Ovary (tissue), 3 donors: Measurements from ENCODE around the gene MGA.

ENCODE experiments used
- EP300 ChIP-seq: sonication (generic); formaldehyde crosslinking; IDR thresholded peaks from one replicate; pipeline ENCODE4 v1.6.1; 2017; ENCODE audit warnings: antibody characterized with exemption
- POLR2A ChIP-seq: fragments of 450-650 bp; IDR thresholded peaks from one replicate; pipeline ENCODE4 v1.6.1; 2017; ENCODE audit warnings: antibody characterized with exemption, mild to moderate bottlenecking, moderate library complexity
- TF ChIP-seq, protein P1 (sequence below), 3 donors: fragments of 450-650 bp in 2 of 3; fragments of 200-600 bp in 1 of 3; IDR thresholded peaks; one replicate each; pipeline versions ENCODE4 v1.5.1 to v1.8.0; 2016 to 2022; ENCODE audit warnings: antibody characterized with exemption in 3 of 3, mild to moderate bottlenecking in 1 of 3
- donor health status: DM: no; HTN: no; CAD: no.

DNA sequence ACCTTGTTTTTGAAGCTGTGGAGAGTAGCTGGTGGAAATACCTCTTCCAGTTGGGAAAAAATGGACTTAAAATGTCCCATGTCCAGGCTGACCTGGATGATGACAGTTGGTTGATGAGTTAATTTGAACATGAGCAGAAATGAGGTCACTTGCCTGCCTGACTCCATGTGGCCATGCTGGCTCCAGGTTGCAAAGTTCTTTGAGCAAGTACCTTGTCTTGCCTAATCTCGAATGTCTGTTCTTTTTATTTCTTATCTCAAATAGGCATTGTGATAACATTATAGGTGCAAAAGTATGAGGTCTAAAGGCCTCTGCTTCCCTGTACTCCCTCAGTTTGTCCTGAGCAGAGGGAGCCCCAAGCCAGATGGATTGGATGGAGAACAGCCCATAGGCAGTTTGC, 123.1 kb downstream of the MGA start:
- TF ChIP-seq, protein P1, sequence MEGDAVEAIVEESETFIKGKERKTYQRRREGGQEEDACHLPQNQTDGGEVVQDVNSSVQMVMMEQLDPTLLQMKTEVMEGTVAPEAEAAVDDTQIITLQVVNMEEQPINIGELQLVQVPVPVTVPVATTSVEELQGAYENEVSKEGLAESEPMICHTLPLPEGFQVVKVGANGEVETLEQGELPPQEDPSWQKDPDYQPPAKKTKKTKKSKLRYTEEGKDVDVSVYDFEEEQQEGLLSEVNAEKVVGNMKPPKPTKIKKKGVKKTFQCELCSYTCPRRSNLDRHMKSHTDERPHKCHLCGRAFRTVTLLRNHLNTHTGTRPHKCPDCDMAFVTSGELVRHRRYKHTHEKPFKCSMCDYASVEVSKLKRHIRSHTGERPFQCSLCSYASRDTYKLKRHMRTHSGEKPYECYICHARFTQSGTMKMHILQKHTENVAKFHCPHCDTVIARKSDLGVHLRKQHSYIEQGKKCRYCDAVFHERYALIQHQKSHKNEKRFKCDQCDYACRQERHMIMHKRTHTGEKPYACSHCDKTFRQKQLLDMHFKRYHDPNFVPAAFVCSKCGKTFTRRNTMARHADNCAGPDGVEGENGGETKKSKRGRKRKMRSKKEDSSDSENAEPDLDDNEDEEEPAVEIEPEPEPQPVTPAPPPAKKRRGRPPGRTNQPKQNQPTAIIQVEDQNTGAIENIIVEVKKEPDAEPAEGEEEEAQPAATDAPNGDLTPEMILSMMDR (IDR thresholded peaks at IDR 0.05): no peak
- TF ChIP-seq POLR2A (no peak), EP300 (no peak)
